Activated B cell treated with CpG ODN at 0.5 μM for 24 hours (primary cell): ENCODE data around the gene NAALADL2. TPM values are rescaled to one million over a fixed set of nuclear protein-coding genes. Genes with fewer than 3 reads are reported as not detected.
"Not testable (repeated sequence)": the region's sequence is repeated elsewhere in the genome, so short reads cannot be mapped to it uniquely, and the experiment has no call there.

ENCODE experiments used
- ATAC-seq: fragments of 200-7000 bp; cut with Tn5 transposase; one replicate; pipeline ENCODE4 v1.10.0; 2021; ENCODE audit warnings: low read depth, mild to moderate bottlenecking, moderate library complexity
- CTCF ChIA-PET: fragments of 350-600 bp; sonication (Branson Sonifier 250); formaldehyde crosslinking; loops from one replicate; lab custom pipeline; 2021; ENCODE audit warnings: antibody characterized with exemption; lab: Charles Lee
- POLR2A ChIA-PET: fragments of 350-600 bp; sonication (Branson Sonifier 250); formaldehyde crosslinking; loops from one replicate; lab custom pipeline; 2021; ENCODE audit warnings: antibody characterized with exemption; lab: Charles Lee
- DNase-seq: peaks from one replicate; pipeline ENCODE4 v3.0.0; 2022
- H3K27ac Mint-ChIP-seq: one replicate; pipeline ENCODE4 v1.8.0; 2020; ENCODE audit warnings: mixed read lengths
- H3K27me3 Mint-ChIP-seq: one replicate; pipeline ENCODE4 v1.8.0; 2021; ENCODE audit warnings: mixed read lengths
- H3K36me3 Mint-ChIP-seq: one replicate; pipeline ENCODE4 v1.8.0; 2021; ENCODE audit warnings: low read depth, mixed read lengths
- H3K4me1 Mint-ChIP-seq: one replicate; pipeline ENCODE4 v1.8.0; 2021; ENCODE audit warnings: mixed read lengths
- H3K4me3 Mint-ChIP-seq: one replicate; pipeline ENCODE4 v1.8.0; 2020; ENCODE audit warnings: mild to moderate bottlenecking, mixed read lengths
- H3K9me3 Mint-ChIP-seq: one replicate; pipeline ENCODE4 v1.8.0; 2020; ENCODE audit warnings: mixed read lengths
- CTCF ChIP-seq: fragments of 200-600 bp; IDR thresholded peaks from one replicate; pipeline ENCODE4 v1.8.0; 2022; ENCODE audit warnings: antibody characterized with exemption, mild to moderate bottlenecking
- intact Hi-C: fragments of 100-400 bp; cut with micrococcal nuclease; formaldehyde crosslinking; loops from one replicate; pipeline ENCODE4 v1.15.1; 2024
- total RNA-seq: library from RNA; stranded (reverse); gene quantifications from 2 replicates; pipeline ENCODE4 v1.2.3, GENCODE V29; 2022

The NAALADL2 gene
- total RNA-seq, 1 donor from 2014 or later: not detected

DNA sequence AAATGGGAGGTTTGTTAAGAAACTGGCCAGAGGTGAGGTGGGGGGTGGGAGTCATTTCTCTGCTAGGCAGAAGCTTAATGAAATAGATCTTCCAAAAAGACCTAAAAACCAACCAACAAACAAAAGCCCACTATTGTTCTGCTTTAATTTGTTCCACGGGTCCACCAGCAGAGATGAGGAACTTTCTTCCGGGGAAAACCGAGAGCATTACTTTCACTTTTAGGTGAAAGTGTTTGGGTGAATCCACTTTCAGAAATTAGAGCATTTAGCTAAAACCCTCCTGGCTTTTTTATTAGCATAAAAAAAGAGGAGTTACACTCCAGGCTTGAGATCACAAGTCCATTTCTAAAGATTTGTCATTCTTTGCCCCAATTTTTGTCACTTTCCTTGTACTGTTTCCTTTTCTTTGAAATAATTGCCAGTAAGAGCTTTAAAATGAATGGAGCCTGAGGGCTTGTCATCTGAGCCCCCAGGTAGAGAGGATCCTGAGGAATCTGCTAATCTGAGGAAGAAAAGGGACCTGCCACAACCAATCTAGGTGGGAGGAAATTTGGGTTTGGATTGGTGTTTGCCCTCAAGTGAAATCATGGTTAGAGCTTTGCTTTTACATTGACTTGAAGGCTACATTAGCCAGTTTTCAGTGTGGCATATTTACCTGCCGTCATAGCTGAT, 667.6 kb downstream of the NAALADL2 start:
- CTCF ChIA-PET: no interaction called here
- no peak for ATAC-seq
- Mint-ChIP-seq H3K9me3 (no peaks in the 10 kb centered on the region), H3K36me3 (no peaks in the 10 kb centered on the region), H3K27ac (no peak overlapping the region), H3K4me1 (peaks cover 7% of the 10 kb centered on the region), H3K27me3 (no peaks in the 10 kb centered on the region), H3K4me3 (peak overlapping the region; percentile 57)
- POLR2A ChIA-PET: no interaction called here
- TF ChIP-seq CTCF: no peak
- intact Hi-C loops: no loop called here
- no peak for DNase-seq

- intact Hi-C loops, DNase-seq, ATAC-seq, H3K27ac Mint-ChIP-seq, CTCF ChIA-PET, POLR2A ChIA-PET, H3K9me3 Mint-ChIP-seq, H3K36me3 Mint-ChIP-seq, H3K27me3 Mint-ChIP-seq, H3K4me1 Mint-ChIP-seq, H3K4me3 Mint-ChIP-seq: not testable (repeated sequence)
These were observed 669.6 kb downstream of the NAALADL2 start for GRCh38 chr3:175528693-175529092.

DNA sequence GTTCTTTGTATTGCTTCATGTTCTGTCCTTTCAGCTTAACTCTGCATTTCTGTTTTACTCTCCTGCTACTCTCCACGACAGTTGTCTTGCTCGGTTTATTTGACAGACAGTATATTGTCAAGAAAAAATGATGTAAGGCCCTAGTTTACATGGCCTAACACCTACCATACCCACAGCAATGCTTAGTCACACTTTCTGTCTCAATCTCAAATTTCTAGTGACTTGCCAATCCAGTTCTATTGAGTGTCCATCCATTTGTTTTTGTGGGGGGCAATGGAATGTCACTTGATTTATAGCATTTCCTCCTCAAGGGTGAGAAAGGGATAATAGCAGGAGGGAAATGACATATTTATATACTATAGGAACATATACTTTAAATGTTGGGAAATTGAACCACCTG, 676.2 kb downstream of the NAALADL2 start:
- Mint-ChIP-seq H3K4me3 (no peak overlapping the region), H3K4me1 (no peaks in the 10 kb centered on the region), H3K27me3 (no peaks in the 10 kb centered on the region), H3K27ac (no peak overlapping the region), H3K9me3 (peaks cover 2% of the 10 kb centered on the region), H3K36me3 (no peaks in the 10 kb centered on the region)
- no peak for TF ChIP-seq CTCF
- intact Hi-C loops: no loop called here
- ATAC-seq: no peak
- ChIA-PET POLR2A (no interaction called here), CTCF (no interaction called here)
- no peak for DNase-seq

GRCh38 chr3:175546115-175546514, 687.0 kb downstream of the NAALADL2 start:
- no peaks in the 10 kb centered on the region for H3K36me3 Mint-ChIP-seq
- CTCF ChIA-PET: no interaction called here
- intact Hi-C loops: no loop called here

GRCh38 chr3:175552929-175553328, 693.8 kb downstream of the NAALADL2 start:
- CTCF ChIA-PET: no interaction called here
- ATAC-seq: no peak

More at GRCh38 chr3:175546115-175546514, 687.0 kb downstream of the NAALADL2 start:
- Mint-ChIP-seq H3K4me1 (no peaks in the 10 kb centered on the region), H3K4me3 (no peak overlapping the region), H3K9me3 (peaks cover 12% of the 10 kb centered on the region), H3K27ac (no peak overlapping the region), H3K27me3 (no peaks in the 10 kb centered on the region)
- no peak for TF ChIP-seq CTCF
- ATAC-seq (no peak), DNase-seq (no peak)
- POLR2A ChIA-PET: no interaction called here

More at GRCh38 chr3:175552929-175553328, 693.8 kb downstream of the NAALADL2 start:
- Mint-ChIP-seq H3K36me3 (no peaks in the 10 kb centered on the region), H3K27ac (no peak overlapping the region), H3K4me3 (no peak overlapping the region), H3K9me3 (peaks cover 15% of the 10 kb centered on the region), H3K27me3 (no peaks in the 10 kb centered on the region), H3K4me1 (no peaks in the 10 kb centered on the region)
- intact Hi-C loops: no loop called here
- no peak for TF ChIP-seq CTCF
- DNase-seq: no peak
- POLR2A ChIA-PET: no interaction called here
